HG03432 (cell line): ENCODE measurements around the gene EGFL7.
"Not testable (repeated sequence)": the region's sequence is repeated elsewhere in the genome, so short reads cannot be mapped to it uniquely, and the experiment has no call there.

ENCODE experiments used
- ATAC-seq: cut with Tn5 transposase; IDR thresholded peaks from one replicate; pipeline ENCODE4 v1.9.1; 2021; ENCODE audit warnings: mild to moderate bottlenecking, moderate library complexity; ENCODE audit not compliant: unreplicated experiment

The EGFL7 gene

DNA sequence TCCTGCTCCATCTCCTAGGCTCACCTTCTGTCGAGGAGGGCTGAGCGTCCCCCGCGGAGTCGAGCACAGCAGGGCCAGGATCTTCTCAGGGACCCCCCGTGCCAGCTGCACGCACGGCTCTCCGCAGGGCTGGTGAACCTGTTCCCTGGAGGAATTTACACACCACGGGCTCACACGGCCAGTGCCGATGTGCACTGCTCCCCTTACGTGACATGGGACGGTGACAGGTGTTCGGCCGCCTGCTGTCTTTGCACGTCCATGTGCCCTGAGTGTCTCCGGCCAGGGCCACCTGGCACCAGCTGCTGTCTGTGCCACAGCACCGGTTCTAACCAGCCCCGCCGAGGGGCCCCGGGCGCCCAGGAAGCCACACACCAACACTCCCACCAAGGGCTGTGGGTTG is 33.2 kb downstream of the EGFL7 start:
- ATAC-seq: no peak

DNA sequence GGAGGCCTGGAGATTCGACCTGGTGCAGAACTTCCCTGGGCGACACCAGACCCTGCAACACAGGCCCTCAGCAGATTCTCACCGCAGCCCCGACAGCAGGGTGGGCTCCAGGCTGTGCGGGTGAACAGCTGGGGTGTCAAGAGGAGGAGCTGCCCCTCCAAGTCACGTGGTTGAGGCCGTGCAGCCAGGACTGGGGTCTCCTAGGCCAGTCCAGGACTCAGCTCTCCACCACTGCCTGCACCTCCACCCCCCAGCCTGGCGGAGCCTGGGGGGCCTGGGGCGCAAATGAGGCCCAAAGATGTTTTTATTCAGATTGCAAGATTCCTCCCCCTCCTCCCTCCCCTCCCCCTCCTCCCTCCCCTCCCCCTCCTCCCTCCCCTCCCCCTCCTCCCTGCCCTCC is 33.8 kb downstream of the EGFL7 start:
- ATAC-seq: no peak

DNA sequence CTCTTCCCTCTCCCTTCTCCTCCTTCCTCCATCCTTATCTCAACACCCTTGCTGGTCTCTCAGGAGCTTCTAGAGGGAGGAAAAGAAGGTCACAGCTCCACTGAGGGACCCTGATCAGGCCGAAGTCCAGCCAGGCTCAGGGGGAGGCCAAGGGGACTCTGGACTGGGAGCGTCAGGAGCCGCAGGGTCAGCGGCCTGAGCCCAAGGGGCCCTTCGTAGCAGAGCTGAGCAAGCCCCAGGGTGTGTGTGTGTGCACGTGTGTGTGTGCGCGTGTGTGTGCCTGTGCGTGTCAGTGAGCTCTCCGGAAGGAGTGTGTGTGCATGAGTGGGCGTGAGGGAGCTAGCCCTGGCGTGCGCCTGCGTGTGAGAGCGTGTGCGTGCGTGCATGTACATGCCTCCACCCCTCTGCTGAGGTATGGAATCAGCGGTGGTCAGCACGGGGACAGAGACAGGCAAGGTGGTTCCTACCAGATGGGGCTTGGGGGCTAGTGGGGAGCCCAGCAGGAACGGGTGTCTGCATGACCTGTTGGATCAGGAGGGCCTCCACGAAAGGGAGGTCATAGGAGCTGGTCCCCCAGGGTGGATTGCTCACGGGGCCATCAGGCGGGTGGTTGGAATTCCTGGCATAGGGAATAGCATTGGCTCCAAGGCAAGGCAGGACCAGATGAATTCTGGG is 34.6 kb downstream of the EGFL7 start:
- no peak for ATAC-seq

DNA sequence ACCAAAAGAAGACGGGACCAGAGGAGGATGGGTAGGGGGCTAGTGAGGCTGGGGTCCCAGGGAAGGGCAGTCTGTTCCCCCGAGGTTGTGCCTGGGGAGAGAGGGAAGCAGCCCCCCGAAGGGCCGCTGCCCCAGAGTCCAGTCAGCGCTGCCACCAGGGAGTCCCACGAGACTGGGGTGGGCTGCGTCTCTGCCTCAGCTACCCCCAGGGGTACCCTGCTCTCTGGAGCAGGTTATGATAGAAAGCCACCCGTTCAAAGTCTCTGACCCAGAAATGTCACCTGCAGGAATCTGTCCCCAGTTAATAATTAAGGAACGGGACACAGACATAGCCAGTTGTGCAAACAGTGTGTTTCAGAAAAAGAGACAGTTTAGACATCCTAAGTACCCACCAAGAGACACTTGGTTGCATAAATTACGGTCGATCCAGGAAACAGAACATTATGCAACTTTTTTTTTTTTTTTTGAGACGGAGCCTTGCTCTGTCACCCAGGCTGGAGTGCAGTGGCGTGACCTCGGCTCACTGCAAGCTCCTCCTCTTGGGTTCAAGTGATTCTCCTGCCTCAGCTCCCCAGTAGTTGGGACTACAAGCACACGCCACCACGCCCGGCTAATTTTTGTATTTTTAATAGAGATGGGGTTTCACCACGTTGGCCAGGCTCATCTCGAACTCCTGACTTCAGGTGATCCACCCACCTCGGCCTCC is 35.3 kb downstream of the EGFL7 start:
- ATAC-seq: no peak

DNA sequence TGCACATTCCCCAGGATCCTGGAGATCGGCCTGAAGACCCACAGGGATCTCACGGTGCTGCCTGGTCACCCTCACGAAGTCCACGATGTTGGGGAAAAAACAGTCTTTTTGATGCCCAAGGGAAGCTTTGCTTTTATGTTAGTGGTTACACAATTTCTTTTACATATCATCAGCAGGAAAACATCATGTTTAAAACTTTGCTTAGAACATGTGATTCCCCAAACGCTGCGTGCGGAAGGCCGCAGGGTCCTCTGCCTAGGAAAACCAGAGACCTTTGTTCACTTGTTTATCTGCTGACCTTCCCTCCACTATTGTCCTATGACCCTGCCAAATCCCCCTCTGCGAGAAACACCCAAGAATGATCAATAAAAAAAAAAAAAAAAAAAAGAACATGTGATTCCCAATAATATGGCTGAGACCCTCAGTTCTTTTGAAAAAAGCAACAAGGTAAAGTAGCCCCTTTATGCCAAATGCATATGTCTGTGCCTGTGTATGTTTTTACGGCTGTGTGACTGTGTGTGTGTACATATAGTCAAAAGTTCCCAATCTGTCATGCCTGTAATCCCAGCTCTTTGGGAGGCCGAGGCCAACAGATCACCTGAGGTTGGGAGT is 36.0 kb downstream of the EGFL7 start:
- no peak for ATAC-seq

DNA sequence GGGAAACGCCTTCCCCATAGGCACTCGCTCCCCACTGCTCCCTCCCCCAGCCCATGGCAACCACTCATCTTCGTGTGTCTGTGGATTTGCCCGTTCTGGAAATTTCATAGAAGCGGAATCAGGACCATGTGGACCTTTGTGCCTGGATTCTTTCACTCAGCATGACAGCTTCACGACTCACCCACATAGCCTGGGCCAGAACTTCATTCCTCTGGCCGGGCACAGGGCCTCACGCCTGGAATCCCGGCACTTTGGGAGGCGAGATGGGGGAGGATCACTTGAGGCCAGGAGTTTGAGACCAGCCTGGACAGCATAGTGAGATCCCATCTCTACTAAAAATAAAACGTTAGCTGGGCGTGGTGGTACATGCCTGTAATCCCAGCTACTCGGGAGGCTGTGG is 37.6 kb downstream of the EGFL7 start:
- ATAC-seq: no peak

DNA sequence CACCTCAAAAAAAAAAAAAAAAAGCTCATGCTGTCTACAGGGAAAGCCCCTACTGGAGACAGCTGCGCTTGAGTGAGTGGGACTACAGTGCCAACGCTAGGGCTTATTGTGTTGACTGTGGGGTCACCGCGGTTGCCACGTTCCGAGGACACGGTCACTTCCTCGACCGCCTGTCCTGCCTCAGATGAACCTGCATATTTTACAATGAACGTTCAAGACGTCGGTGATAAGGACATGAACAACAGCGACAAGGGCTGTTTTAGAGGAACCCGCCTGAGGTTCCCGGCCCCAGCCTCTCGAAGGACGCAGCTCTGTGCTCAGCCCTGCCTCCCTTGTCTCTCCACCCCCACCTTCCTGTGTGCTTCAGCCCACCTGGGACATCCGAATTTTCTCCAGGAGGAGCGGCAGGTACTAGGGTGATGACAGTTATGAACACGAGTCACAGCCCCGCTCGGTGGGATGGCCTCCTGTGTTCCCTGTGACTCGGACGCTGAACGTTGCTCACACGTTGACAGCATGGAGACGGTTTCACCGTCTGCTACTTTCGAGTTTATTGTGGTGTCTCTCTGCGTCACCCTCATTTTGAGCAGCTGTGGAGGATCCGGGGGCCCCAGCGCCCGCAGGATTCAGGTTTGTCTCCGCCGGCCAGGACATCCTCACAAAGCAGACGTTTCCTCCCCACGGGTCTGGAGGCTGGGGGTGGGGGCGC is 38.4 kb downstream of the EGFL7 start:
- no peak for ATAC-seq

DNA sequence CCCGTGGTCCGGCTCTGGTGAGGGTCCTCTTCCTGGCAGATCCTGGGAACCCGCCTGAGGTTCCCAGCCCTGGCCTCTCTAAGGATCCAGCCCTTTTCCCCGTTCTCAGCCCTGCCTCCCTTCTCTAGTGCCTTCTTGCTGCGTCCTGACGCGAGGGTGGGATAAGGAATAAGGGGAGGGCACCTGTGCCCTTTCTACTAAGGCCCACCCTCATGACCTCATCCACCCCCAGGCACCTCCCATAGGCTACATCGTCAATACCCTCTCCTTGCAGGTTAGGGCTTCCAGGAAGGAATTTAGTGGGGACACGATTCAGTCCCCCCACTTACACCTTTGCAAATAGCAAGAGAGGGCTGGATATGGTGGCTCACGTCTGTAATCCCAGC is 38.9 kb downstream of the EGFL7 start:
- no peak for ATAC-seq

DNA sequence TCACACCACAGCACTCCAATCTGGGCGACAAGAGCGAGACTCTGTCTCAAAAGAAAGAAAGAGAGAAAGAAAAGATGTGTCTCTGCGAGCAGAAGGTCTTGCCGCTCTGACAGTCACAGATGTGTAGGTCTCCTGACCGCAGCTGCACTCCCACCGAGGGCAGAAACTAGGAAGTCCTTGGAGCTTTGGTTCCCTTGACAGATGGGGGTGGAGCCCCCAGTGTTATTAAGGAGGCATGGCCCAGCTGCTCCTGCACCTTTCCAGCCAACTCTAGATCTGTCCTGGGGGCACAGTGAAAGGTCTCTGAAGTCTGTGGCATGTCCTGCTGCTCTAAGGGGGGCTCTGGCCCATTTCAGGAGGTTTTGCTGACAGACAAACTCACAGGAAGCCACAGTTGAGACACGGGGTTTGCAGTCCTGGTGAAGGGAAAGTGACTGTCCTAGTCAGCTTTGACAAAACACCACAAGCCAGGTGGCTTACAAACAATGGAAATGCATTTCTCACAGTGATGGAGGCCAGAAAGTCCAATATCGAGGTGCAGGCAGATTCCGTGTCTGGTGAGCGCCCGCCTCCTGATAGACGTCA is 40.7 kb downstream of the EGFL7 start:
- no peak for ATAC-seq

DNA sequence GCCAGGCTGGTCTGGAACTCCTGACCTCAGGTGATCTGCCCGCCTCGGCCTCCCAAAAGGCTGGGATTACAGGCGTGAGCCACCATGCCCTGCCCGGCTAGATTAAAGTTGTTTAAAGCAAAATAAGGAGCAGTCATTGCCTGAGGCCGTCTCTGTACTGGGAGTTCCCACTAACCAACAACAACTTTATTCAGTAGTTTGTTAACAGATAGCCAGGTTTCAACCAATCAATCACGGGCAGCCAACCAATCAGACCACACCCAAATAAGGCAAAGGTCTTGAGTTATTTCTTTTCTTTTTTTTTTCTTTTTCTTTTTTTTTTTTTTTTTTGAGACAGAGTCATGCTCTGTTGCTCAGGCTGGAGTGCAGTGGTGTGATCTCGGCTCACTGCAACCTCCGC is 42.0 kb downstream of the EGFL7 start:
- ATAC-seq: not testable (repeated sequence)

DNA sequence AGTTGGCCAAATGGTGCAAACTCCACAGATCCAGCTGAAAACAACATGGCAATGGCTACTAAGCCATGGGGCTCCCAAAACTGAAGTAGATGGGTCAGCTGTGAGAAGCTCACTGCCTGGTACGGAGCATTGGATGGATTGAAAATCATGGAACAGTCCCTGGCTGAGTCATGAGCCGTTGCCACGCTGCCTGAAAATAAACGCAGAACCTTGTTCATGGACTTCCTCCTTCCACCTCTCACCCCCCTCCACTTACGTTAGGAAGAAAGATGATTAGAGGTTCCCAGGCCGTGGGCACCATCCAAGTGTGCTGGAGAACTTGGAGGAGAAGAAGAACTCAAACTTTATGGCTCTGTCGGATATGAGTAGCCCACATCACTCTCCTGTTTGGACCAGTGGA is 42.8 kb downstream of the EGFL7 start:
- no peak for ATAC-seq

DNA sequence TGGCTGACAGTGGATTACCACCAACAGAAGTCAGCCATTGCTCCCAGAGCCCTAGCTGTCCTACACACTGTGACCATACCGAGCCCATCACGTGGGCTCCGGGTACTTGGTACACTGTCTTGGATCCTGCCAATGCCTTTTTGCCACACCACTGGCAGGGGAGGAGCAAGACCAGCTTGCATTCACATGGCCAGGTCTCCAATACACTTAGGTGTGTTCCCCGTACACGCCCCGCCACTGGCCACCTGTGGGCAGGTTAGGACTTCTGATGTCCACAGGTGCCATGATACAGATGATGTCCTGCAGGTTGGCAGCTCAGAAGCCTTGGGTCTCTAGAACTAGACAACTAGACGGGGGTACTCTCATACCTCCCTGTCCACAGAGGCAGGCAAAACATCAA is 44.3 kb downstream of the EGFL7 start:
- ATAC-seq: no peak

DNA sequence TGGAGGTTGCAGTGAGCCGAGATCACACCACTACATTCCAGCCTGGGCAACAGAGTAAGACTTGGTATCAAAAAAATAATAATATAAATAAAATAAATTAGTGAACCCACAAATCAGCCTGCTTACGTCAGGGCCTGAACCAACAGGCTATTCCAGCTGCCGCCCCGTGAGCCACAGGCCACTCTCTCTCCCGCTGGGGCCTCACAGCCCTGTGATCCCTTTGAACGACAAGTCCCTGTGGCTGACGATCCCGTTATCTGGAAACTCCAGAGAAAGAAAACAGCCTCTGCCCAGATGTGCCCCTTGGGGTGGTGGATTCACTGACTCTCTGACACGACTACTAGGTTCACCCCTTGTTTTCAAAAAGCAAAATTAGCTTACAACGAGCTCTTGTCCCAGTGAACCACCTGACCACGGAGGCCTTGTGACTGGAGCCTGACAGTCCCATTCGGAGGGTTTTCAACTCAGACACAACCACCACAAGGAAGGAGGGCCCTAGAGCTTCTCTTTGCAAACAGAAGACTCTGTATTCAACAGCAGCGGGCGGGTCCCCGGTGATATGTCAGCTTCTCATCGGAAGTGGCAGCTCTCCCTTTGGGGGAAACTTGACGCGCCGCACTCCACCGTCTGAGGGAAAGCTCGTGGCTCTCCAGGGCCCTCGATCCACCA is 45.3 kb downstream of the EGFL7 start:
- ATAC-seq: no peak

DNA sequence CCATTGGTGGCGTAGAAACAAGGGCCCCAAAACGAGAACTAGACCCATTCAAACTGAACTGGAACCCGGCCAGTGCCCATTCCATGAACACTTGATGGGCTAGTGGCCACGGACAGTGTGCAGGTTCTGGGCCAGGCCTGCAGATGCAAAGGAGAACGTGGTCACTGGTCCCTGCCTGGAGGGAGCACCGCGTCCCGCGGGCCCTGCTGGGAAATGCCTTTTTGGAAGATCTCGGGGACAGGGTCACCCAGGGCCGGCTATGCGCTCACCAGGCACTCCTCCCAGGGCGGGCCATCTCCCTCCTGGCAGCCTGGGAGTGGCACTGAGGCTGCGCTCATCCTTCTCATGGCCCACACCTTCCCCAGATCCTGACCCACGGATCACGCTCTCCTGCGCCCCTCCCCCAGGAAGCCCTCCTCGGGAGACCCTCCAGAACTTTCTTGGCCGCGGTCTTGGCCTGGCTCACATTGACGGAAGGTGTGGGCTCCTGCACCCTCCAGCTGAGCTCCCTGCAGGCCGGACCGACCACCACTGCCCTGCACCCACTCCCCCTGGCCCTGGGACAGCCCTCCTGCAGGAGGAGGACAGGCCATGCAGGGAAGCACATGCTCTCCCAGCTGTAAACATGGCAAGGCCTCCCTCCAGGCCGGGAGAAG is 46.9 kb downstream of the EGFL7 start:
- no peak for ATAC-seq

DNA sequence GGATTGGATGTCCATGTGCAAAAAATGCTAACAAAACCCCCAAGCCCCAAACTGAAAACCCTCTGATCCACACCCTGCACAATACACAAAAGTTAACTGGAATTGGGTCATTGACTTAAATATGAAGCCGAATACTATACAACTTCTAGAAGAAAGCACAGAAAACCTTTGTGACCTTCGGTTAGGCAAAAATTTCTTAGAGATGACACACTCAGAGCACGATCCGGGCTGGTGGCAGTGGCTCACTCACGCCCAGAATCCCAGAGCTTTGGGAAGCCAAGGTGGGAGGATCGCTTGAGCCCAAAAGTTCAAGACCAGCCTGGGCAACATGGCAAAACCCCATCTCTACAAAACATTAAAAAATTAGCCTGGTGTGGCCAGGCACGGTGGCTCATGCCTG is 47.8 kb downstream of the EGFL7 start:
- no peak for ATAC-seq

DNA sequence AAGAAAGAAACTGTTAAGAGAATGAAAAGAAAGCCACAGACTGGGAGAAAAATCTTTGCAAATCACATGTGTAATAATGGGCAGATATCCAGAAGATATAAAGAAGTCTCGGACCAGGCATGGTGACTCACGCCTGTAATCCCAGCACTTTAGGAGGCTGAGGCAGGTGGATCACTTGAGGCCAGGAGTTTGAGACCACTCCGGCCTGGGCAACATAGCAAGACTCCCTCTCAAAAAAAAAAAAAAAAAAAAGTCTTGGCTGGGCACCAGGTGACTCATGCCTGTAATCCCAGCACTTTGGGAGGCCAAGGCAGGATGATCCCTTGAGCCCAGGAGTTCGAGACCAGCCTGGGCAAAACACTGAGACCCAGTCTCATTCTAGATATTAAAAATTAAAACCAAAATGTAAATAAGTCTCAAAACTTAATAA is 48.5 kb downstream of the EGFL7 start:
- ATAC-seq: not testable (repeated sequence)

DNA sequence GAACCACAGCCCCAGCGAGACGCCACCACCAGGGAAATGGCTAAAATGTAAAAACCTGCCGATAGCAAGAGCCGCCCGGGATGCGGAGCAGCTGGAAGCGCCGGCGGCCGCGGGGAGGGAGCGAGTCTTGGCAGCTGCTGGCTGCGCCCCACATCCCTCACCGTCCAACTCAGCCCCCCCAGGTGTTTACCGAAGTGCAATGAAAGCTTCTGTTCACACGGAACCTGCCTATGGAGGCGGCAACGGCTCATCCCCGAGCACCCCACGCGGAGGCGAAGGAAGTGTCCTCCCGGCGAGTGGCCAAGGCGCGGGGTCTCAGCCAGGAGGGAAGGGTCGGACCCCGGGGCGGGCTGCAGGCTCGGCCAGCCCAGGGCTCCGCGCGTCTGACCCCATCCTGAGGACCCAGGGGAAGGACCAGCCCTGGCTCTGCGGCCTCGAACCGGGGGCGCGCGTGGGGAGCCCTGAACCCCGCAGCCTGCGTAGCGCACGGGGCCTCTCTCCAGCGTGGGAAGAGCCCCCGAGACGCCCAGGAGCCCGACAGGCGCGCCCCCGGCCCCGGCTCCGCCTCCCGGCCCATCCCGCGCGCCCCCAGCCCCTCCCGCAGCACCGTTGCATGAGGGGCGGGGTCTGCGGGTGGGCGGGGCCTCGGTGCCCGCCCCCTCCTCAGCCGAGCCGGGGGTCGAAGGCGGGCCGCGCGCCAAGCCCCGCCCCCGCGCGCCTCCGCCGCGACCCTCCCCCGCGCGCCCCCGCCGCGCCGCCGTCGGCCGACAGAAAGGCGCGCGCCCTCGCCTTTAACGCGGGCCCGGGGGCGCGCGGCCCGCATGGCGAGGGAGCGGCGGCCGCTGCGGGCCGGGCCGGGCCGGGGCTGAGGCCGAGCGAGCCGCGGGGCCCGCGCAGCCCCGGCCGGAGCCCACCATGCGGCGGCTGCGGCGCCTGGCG is 49.3 kb downstream of the EGFL7 start, which contains the start of gene DIPK1B:
Gene DIPK1B (plus strand): TSS at position 822 of the 939 bp plus-strand sequence. CDS start 94 bp downstream, at position 916.
- ATAC-seq: no peak

DNA sequence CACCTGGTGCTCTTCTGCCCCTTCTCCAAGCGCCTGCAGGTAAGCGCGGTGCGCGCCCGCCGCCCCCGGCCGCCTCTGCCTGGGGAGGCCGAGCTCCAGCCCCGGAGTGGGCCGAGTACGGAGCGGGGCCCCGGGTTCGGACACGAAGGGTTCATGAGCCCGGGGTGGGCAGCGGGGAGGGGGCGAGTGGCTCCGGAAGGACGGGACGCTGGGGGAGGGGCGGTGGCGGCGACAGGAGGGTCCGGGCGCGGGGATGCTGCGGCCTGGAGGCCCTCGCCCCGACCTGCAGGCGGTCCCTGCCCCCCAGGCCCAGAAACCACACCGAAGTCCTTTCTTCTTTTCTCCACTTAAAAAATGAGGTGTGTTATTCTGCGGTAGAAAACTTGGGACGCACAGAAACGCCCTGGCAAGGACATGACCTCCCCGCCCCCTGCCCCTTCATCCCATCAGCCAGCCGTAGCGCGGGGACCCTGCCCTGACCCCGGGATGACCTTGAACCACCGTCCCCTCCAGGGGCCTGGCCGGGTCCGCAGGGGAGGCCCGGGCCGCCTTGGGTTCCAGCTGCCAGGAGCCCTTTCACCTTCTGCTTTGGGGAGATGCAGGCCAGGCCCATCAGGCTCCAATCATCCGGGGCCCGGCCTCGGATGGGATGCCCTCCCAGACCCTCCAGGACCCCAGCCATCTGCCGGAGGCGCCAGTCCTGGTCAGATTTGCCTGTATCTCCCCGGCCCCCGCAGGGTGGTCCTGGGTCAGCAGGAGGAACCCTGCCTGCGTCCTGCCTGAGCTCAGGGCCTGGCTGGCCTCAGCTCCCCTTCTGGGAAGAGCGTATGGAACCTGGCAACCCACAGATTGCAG is 50.2 kb downstream of the EGFL7 start:
- no peak for ATAC-seq
